ENCODE data around the gene RPS6KA2.

Gene RPS6KA2

GRCh38 chr6:166503167-166503744 is 123.8 kb downstream of the RPS6KA2 start:
- DNase-seq (ENCODE audit: low spot score) = no peak
- TF ChIP-seq CTCF (IDR thresholded peaks at IDR 0.05; ENCODE audit: extremely low read depth, insufficient read depth, missing control alignments) = no peak
- in situ Hi-C loops (cut with MboI; ENCODE audit: low pct_unique_long_range_greater_than_20kb, low sequenced_read_pairs, unreplicated experiment) = no loop called here

- in situ Hi-C loops (cut with MboI; ENCODE audit: low pct_unique_long_range_greater_than_20kb, low sequenced_read_pairs, unreplicated experiment) = no loop called here
- no peak for TF ChIP-seq CTCF (IDR thresholded peaks at IDR 0.05; ENCODE audit: extremely low read depth, insufficient read depth, missing control alignments)
- DNase-seq (ENCODE audit: low spot score) = no peak
Measured at GRCh38 chr6:166502453-166502852, 124.6 kb downstream of the RPS6KA2 start.

- no peak for DNase-seq (ENCODE audit: low spot score)
- no peak for TF ChIP-seq CTCF (IDR thresholded peaks at IDR 0.05; ENCODE audit: extremely low read depth, insufficient read depth, missing control alignments)
- in situ Hi-C loops (cut with MboI; ENCODE audit: low pct_unique_long_range_greater_than_20kb, low sequenced_read_pairs, unreplicated experiment) = no loop called here
Measured at GRCh38 chr6:166501246-166501645, 125.8 kb downstream of the RPS6KA2 start.

GRCh38 chr6:166500246-166500645 is 126.8 kb downstream of the RPS6KA2 start:
- in situ Hi-C loops (cut with MboI; ENCODE audit: low pct_unique_long_range_greater_than_20kb, low sequenced_read_pairs, unreplicated experiment) = no loop called here
- DNase-seq (ENCODE audit: low spot score) = no peak
- TF ChIP-seq CTCF (IDR thresholded peaks at IDR 0.05; ENCODE audit: extremely low read depth, insufficient read depth, missing control alignments) = no peak

GRCh38 chr6:166499350-166500163 is 127.5 kb downstream of the RPS6KA2 start:
- in situ Hi-C loops (cut with MboI; ENCODE audit: low pct_unique_long_range_greater_than_20kb, low sequenced_read_pairs, unreplicated experiment) = no loop called here
- DNase-seq (ENCODE audit: low spot score) = no peak

More at GRCh38 chr6:166499350-166500163, 127.5 kb downstream of the RPS6KA2 start:
- no peak for TF ChIP-seq CTCF (IDR thresholded peaks at IDR 0.05; ENCODE audit: extremely low read depth, insufficient read depth, missing control alignments)

Data from GM13977 (cell line).